22Rv1 (cell line): ENCODE measurements around the gene PTPRM.

Source experiments
- H3K27ac ChIP-seq: fragments of 450-650 bp; 2 replicates; pipeline ENCODE4 v1.5.1; 2017
- CTCF ChIP-seq: fragments of 450-650 bp; IDR thresholded peaks from 2 replicates; pipeline ENCODE4 v1.5.1; 2017; ENCODE audit warnings: mild to moderate bottlenecking
- ZFX ChIP-seq: fragments of 450-650 bp; IDR thresholded peaks from 2 replicates; pipeline ENCODE4 v1.6.1; 2017; ENCODE audit warnings: antibody characterized with exemption, borderline replicate concordance

PTPRM gene

GRCh38 chr18:7846335-7846734, 279.2 kb downstream of the PTPRM start:
- TF ChIP-seq ZFX (no peak), CTCF (no peak)

GRCh38 chr18:7847357-7848053, 280.4 kb downstream of the PTPRM start:
- H3K27ac ChIP-seq = no peak overlapping the region
- TF ChIP-seq ZFX = no peak
- TF ChIP-seq CTCF = no peak

More at GRCh38 chr18:7846335-7846734, 279.2 kb downstream of the PTPRM start:
- no peak overlapping the region for H3K27ac ChIP-seq

GRCh38 chr18:7848054-7848412, 280.9 kb downstream of the PTPRM start:
- TF ChIP-seq ZFX = no peak
- no peak for TF ChIP-seq CTCF
- H3K27ac ChIP-seq = no peak overlapping the region

GRCh38 chr18:7850446-7850845, 283.3 kb downstream of the PTPRM start:
- H3K27ac ChIP-seq = no peak overlapping the region
- TF ChIP-seq ZFX (no peak), CTCF (no peak)

GRCh38 chr18:7855028-7855427, 287.9 kb downstream of the PTPRM start:
- no peak overlapping the region for H3K27ac ChIP-seq
- TF ChIP-seq ZFX (no peak), CTCF (no peak)

GRCh38 chr18:7855671-7856070, 288.6 kb downstream of the PTPRM start:
- no peak for TF ChIP-seq ZFX
- no peak for TF ChIP-seq CTCF

GRCh38 chr18:7856116-7856515, 289.0 kb downstream of the PTPRM start:
- TF ChIP-seq CTCF = no peak
- no peak for TF ChIP-seq ZFX
- H3K27ac ChIP-seq = no peak overlapping the region

More at GRCh38 chr18:7855671-7856070, 288.6 kb downstream of the PTPRM start:
- no peak overlapping the region for H3K27ac ChIP-seq
